K562 (cell line): ENCODE results near the gene FRMPD3. TPM values are rescaled to one million over a fixed set of nuclear protein-coding genes. Genes with fewer than 3 reads are reported as not detected.

ENCODE experiments used
- ATAC-seq: fragments of 200-7000 bp; cut with Tn5 transposase; 3 replicates; pipeline ENCODE4 v1.9.1; 2020; ENCODE audit warnings: moderate library complexity
- BruUV-seq: library from RNA; stranded (reverse); fragments of 400-500 nt; replicated peaks from 2 replicates; lab custom pipeline; 2021; lab: Mats Ljungman, UMichigan
- CTCF ChIA-PET: fragments of 300-600 bp; formaldehyde crosslinking; extraction: SDS; loops from one replicate; lab custom pipeline; 2021; ENCODE audit warnings: low intra/inter-chr PET ratio; lab: Yijun Ruan, JAX
- POLR2A ChIA-PET: fragments of 300-600, 350-650 bp; sonication (Branson Sonifier 250); formaldehyde crosslinking; extraction: SDS; loops from one replicate; lab custom pipeline; 2021; ENCODE audit warnings: antibody characterized with exemption, inconsistent platforms; lab: Yijun Ruan, JAX
- DNase-seq, 4 experiments: peaks; one replicate each; pipeline versions ENCODE4 v3.0.0 to v3.0.0-alpha.2; 2011 to 2018; ENCODE audit warnings: low spot score in 3 of 4, mixed read lengths in 3 of 4; ENCODE audit errors: extremely low read depth in 1 of 4
- FAIRE-seq: peaks from 2 replicates; lab custom pipeline; 2011; peaks lifted over from hg19 to GRCh38; lab: Jason Lieb, UNC
- H2AFZ ChIP-seq: 2 replicates; pipeline ENCODE4 v1.6.0; 2011; ENCODE audit warnings: low read depth, low read length, control low read depth, inconsistent platforms
- H3K27ac ChIP-seq: fragments of 200-600 bp; 3 replicates; pipeline ENCODE4 v1.8.0; 2011; ENCODE audit warnings: low read depth, mild to moderate bottlenecking, control low read depth, inconsistent platforms, low read length, moderate library complexity, mixed read lengths; ENCODE audit errors: extremely low read depth
- H3K27me3 ChIP-seq, 2 experiments: fragments of 300-600 bp in 1 of 2; 2 replicates in 1 of 2; 3 replicates in 1 of 2; pipeline versions ENCODE4 v1.6.0 to v1.8.0; 2011; ENCODE audit warnings: inconsistent platforms in 2 of 2, low read length in 2 of 2, mild to moderate bottlenecking in 1 of 2, mixed read lengths in 1 of 2, moderate library complexity in 1 of 2; ENCODE audit not compliant: control insufficient read depth in 2 of 2, insufficient read depth in 2 of 2
- H3K36me3 ChIP-seq: fragments of 300-600 bp; 3 replicates; pipeline ENCODE4 v1.8.0; 2011; ENCODE audit warnings: mild to moderate bottlenecking, low read length, inconsistent platforms; ENCODE audit not compliant: control insufficient read depth, insufficient read depth
- H3K4me1 ChIP-seq, 2 experiments: fragments of 200-600 bp in 1 of 2; replicated peaks in 1 of 2; 2 replicates in 1 of 2; 3 replicates in 1 of 2; pipeline versions ENCODE4 v1.5.1 to v1.8.0; 2011; ENCODE audit warnings: inconsistent platforms in 2 of 2, low read length in 2 of 2, mild to moderate bottlenecking in 1 of 2, mixed read lengths in 1 of 2, moderate library complexity in 1 of 2; ENCODE audit not compliant: control insufficient read depth in 2 of 2, insufficient read depth in 2 of 2
- H3K4me2 ChIP-seq: 2 replicates; pipeline ENCODE4 v1.6.1; 2011; ENCODE audit warnings: low read length, control low read depth, inconsistent platforms, mixed read lengths; ENCODE audit not compliant: insufficient read depth
- H3K4me3 ChIP-seq: fragments of 200-600 bp; sonication (generic), shearing (Covaris generic); 2 replicates; pipeline ENCODE4 v1.5.1; 2016; ENCODE audit warnings: control low read depth, inconsistent platforms
- H3K79me2 ChIP-seq: fragments of 200-600 bp; 3 replicates; pipeline ENCODE4 v1.8.0; 2011; ENCODE audit warnings: low read length, inconsistent platforms; ENCODE audit not compliant: control insufficient read depth, insufficient read depth
- H3K9ac ChIP-seq, 2 experiments: 2 replicates each; pipeline versions ENCODE4 v1.6.0 to v1.6.1; 2011; ENCODE audit warnings: low read depth in 2 of 2, low read length in 2 of 2, control low read depth in 1 of 2, inconsistent platforms in 1 of 2, mild to moderate bottlenecking in 1 of 2, mixed read lengths in 1 of 2; ENCODE audit not compliant: insufficient read depth in 1 of 2
- H3K9me1 ChIP-seq: one replicate; pipeline ENCODE4 v1.6.0; 2011; ENCODE audit warnings: inconsistent platforms, mild to moderate bottlenecking, low read length, moderate library complexity; ENCODE audit not compliant: control insufficient read depth, insufficient read depth
- H3K9me3 ChIP-seq: replicated peaks from 2 replicates; pipeline ENCODE4 v1.5.1; 2011; ENCODE audit warnings: low read depth, low read length, inconsistent platforms; ENCODE audit not compliant: control insufficient read depth, insufficient read depth
- H4K20me1 ChIP-seq: replicated peaks from 2 replicates; pipeline ENCODE4 v1.6.1; 2011; ENCODE audit warnings: low read length, inconsistent platforms, mixed read lengths; ENCODE audit not compliant: control insufficient read depth, insufficient read depth
- DDX20 ChIP-seq: fragments of 450-650 bp; IDR thresholded peaks from 2 replicates; pipeline ENCODE4 v1.6.1; 2016; ENCODE audit warnings: missing genetic modification characterization, low read depth, mild to moderate bottlenecking, missing compliant biosample characterization, moderate library complexity
- RFX5 ChIP-seq: IDR thresholded peaks from 2 replicates; pipeline ENCODE4 v1.6.1; 2011; ENCODE audit warnings: low read depth, mild to moderate bottlenecking, improper control_type of control experiment, low read length
- WGBS: fragments of 100-300 bp; shearing (Covaris generic); methylation state at CpG from one replicate; pipeline ENCODE4 v1.1.6; 2016; ENCODE audit warnings: low coverage, mixed read lengths; ENCODE audit not compliant: insufficient coverage; ENCODE audit errors: missing lambda C conversion rate; 5-methylcytosine and 5-hydroxymethylcytosine counted together
- in situ Hi-C: fragments of 300-500 bp; cut with MboI; formaldehyde crosslinking; loops from 4 replicates; pipeline ENCODE4 v1.15.0; 2018; ENCODE audit warnings: inconsistent platforms, mixed read lengths
- intact Hi-C: fragments of 100-400 bp; cut with micrococcal nuclease; formaldehyde crosslinking; loops from 2 replicates; pipeline ENCODE4 v1.14.2; 2022
- polyA plus RNA-seq, 8 experiments: library from polyadenylated mRNA; depleted of rRNA in 4 of 8; stranded (reverse) in 5 of 8; unstranded in 3 of 8; fragments of >200 nt; fragmentation: Nextera tagmentation in 2 of 8; fragmentation: Illumina TruSeq in 1 of 8; extraction: Ambion mirVana in 2 of 8; extraction: Trizol in 1 of 8; gene quantifications; 2 replicates each; pipeline versions ENCODE4 v1.2.1 to v1.2.3, GENCODE V29; 2011 to 2014; ENCODE audit warnings: inconsistent platforms in 1 of 8, missing spikeins in 1 of 8
- total RNA-seq, 7 experiments: library from RNA; depleted of rRNA in 6 of 7; stranded (reverse); fragments of >200 nt in 6 of 7; fragmentation: Illumina TruSeq in 2 of 7; extraction: Trizol in 2 of 7; gene quantifications; 2 replicates each; pipeline versions ENCODE4 v1.2.1 to v1.2.3, GENCODE V29; 2011 to 2021; ENCODE audit warnings: low replicate concordance in 1 of 7
- TF ChIP-seq, protein P1 (sequence below): fragments of 250-450 bp; sonication (Bioruptor Pico); IDR thresholded peaks from 2 replicates; pipeline ENCODE4 v1.8.0; 2021; ENCODE audit warnings: mild to moderate bottlenecking, moderate library complexity
- TF ChIP-seq, protein P2 (sequence below): IDR thresholded peaks from 3 replicates; pipeline ENCODE4 v1.6.1; 2011; ENCODE audit warnings: borderline replicate concordance, mild to moderate bottlenecking, moderate library complexity; ENCODE audit not compliant: insufficient read length; ENCODE audit errors: extremely low read depth

The FRMPD3 gene
- total and polyA plus RNA-seq, 9 of the 15 experiments (the other 6 are each of a cell fraction or from before 2014, with no cell fraction given) = not detected

DNA sequence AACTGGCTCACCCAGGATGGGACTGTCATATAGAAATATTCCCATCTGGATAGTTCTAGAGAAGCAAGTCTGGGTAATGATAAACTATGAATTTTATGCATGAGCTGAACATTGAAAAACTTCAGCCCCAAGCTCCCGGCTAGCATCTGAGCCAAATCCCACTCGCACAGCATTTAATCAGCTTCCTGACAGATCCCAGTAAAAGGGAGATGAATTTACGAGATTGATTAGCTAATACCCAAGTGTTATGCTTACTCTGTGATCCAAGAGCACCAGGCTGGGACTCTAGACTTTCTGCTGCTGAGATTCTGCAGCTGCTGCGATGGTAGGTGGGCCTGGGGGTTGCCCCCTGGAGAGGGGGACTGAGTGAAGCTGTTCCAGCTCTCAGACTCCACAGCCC is 28.0 kb downstream of the FRMPD3 start:
- ChIA-PET CTCF (no interaction called here), POLR2A (no interaction called here)
- H3K4me2 ChIP-seq = no peak overlapping the region
- H3K27me3 ChIP-seq = no peaks in the 10 kb centered on the region; a peak in 1 of 5 replicates
- FAIRE-seq (no peak), ATAC-seq (no peak), DNase-seq (no peak)
- H3K9ac ChIP-seq = no peak overlapping the region
- H2AFZ ChIP-seq = no peak overlapping the region
- H3K27ac ChIP-seq = no peak overlapping the region
- no peaks in the 10 kb centered on the region for H3K9me1 ChIP-seq
- no peaks in the 10 kb centered on the region for H3K4me1 ChIP-seq
- no peak overlapping the region for H3K4me3 ChIP-seq
- in situ Hi-C loops (no loop called here), intact Hi-C loops (no loop called here)
- 0% methylated on average over 3 of the region's 4 CpGs for WGBS
- H3K36me3 ChIP-seq = no peaks in the 10 kb centered on the region
- BruUV-seq = no TSS peak
- H3K79me2 ChIP-seq = no peaks in the 10 kb centered on the region
- no peak for TF ChIP-seq DDX20 (tag)
- no peak for TF ChIP-seq RFX5
- TF ChIP-seq, protein P1, sequence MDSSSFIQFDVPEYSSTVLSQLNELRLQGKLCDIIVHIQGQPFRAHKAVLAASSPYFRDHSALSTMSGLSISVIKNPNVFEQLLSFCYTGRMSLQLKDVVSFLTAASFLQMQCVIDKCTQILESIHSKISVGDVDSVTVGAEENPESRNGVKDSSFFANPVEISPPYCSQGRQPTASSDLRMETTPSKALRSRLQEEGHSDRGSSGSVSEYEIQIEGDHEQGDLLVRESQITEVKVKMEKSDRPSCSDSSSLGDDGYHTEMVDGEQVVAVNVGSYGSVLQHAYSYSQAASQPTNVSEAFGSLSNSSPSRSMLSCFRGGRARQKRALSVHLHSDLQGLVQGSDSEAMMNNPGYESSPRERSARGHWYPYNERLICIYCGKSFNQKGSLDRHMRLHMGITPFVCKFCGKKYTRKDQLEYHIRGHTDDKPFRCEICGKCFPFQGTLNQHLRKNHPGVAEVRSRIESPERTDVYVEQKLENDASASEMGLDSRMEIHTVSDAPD (CRISPR knock-in tag) = no peak
- TF ChIP-seq, protein P2, sequence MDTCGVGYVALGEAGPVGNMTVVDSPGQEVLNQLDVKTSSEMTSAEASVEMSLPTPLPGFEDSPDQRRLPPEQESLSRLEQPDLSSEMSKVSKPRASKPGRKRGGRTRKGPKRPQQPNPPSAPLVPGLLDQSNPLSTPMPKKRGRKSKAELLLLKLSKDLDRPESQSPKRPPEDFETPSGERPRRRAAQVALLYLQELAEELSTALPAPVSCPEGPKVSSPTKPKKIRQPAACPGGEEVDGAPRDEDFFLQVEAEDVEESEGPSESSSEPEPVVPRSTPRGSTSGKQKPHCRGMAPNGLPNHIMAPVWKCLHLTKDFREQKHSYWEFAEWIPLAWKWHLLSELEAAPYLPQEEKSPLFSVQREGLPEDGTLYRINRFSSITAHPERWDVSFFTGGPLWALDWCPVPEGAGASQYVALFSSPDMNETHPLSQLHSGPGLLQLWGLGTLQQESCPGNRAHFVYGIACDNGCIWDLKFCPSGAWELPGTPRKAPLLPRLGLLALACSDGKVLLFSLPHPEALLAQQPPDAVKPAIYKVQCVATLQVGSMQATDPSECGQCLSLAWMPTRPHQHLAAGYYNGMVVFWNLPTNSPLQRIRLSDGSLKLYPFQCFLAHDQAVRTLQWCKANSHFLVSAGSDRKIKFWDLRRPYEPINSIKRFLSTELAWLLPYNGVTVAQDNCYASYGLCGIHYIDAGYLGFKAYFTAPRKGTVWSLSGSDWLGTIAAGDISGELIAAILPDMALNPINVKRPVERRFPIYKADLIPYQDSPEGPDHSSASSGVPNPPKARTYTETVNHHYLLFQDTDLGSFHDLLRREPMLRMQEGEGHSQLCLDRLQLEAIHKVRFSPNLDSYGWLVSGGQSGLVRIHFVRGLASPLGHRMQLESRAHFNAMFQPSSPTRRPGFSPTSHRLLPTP = no peak
- H3K9me3 ChIP-seq = no peaks in the 10 kb centered on the region
- H4K20me1 ChIP-seq = no peaks in the 10 kb centered on the region
